Subcutaneous adipose tissue (tissue), 4 donors: Measurements from ENCODE around the gene CDCA8. TPM values are rescaled to one million over a fixed set of nuclear protein-coding genes. Genes with fewer than 3 reads are reported as not detected.

ENCODE experiments used
- CTCF ChIP-seq: fragments of 450-650 bp; IDR thresholded peaks from one replicate; pipeline ENCODE4 v1.5.1; 2016; ENCODE audit warnings: low read depth, mild to moderate bottlenecking, control low read depth, antibody characterized with exemption, moderate library complexity
- total RNA-seq, 4 donors: library from RNA; depleted of rRNA; stranded (reverse); fragments of >200 nt; gene quantifications; one replicate each; pipeline ENCODE4 v1.1.0, GENCODE V29; 2016

CDCA8 gene
- total RNA-seq, 4 donors from 2014 or later: 0.57 to 1.3 (median 0.89) TPM

- no peak for TF ChIP-seq CTCF
Observed at GRCh38 chr1:37672136-37672870, 20.0 kb upstream of the CDCA8 start.

GRCh38 chr1:37673920-37674319 is 18.4 kb upstream of the CDCA8 start:
- TF ChIP-seq CTCF: no peak

GRCh38 chr1:37676281-37677142 is 15.8 kb upstream of the CDCA8 start:
- no peak for TF ChIP-seq CTCF

GRCh38 chr1:37677143-37677439 is 15.2 kb upstream of the CDCA8 start:
- no peak for TF ChIP-seq CTCF

GRCh38 chr1:37677808-37678207 is 14.5 kb upstream of the CDCA8 start:
- TF ChIP-seq CTCF: no peak

GRCh38 chr1:37680933-37681332 is 11.4 kb upstream of the CDCA8 start:
- no peak for TF ChIP-seq CTCF

GRCh38 chr1:37682334-37682987 is 9.9 kb upstream of the CDCA8 start:
- no peak for TF ChIP-seq CTCF
